Astrocyte of the spinal cord (primary cell): ENCODE results near the gene DPEP3.
"Not testable (repeated sequence)": the region's sequence is repeated elsewhere in the genome, so short reads cannot be mapped to it uniquely, and the experiment has no call there.

Experiments used
- DNase-seq: peaks from one replicate; pipeline ENCODE4 v3.0.0; 2011; ENCODE audit warnings: low read depth, low spot score
- H3K4me3 ChIP-seq: 2 replicates; pipeline ENCODE4 v1.5.1; 2011; ENCODE audit warnings: low read depth, mild to moderate bottlenecking, low read length, moderate library complexity
- CTCF ChIP-seq: IDR thresholded peaks from 2 replicates; pipeline ENCODE4 v1.5.1; 2012; ENCODE audit warnings: low read depth, mild to moderate bottlenecking, low read length, inconsistent platforms
- in situ Hi-C: cut with HindIII; loops from 2 replicates; pipeline ENCODE4 v1.10.0; 2017; ENCODE audit warnings: low sequenced_read_pairs

DPEP3 gene

DNA sequence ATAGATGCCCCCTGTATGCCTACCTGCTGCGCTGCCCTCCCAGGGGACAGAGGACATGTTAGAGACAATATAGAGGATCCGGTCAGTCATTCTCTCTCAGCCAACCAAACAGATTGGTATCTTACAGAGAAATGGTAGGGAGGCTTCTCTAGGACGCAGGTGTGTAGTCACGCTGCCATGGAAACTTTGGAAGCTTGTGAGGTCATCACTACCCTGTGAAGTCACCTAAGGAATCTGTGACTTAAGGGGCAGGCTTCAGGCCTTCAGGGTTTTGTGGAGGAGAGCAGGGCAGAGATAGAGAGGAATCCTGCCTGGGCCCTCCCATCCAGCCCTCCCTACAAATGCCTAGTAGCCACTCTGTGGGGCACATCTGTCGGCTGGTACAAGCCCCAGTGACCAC, 35.4 kb upstream of the DPEP3 start, which contains the start of gene DPEP2NB:
DPEP2NB (minus strand) TSS at position 231 of the 400 bp plus-strand sequence; CDS start at position 90, 141 bp downstream.
- DNase-seq, result no peak
- in situ Hi-C loops, result no loop called here
- no peak for TF ChIP-seq CTCF
- H3K4me3 ChIP-seq, result no peak within 1 kb of the TSS

GRCh38 chr16:68013440-68013839, 33.1 kb upstream of the DPEP3 start:
- H3K4me3 ChIP-seq, result no peak overlapping the region
- in situ Hi-C loops, result no loop called here
- no peak for DNase-seq
- TF ChIP-seq CTCF, result no peak

DNA sequence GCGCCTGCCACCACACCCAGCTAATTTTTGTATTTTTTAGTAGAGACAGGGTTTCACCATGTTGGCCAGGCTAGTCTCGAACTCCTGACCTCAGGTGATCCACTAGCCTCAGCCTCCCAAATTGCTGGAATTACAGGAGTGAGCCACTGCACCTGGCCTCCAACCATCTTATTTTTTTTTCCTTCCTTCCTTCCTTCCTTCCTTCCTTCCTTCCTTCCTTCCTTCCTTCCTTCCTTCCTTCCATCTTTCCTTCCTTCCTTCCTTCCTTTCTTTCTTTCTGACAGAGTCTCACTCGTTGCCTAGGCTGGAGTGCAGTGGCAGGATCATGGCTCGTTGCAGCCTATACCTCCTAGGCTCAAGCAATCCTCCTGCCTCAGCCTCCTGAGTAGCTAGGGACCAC, 29.6 kb upstream of the DPEP3 start:
- DNase-seq, in situ Hi-C loops, H3K4me3 ChIP-seq: not testable (repeated sequence)

DNA sequence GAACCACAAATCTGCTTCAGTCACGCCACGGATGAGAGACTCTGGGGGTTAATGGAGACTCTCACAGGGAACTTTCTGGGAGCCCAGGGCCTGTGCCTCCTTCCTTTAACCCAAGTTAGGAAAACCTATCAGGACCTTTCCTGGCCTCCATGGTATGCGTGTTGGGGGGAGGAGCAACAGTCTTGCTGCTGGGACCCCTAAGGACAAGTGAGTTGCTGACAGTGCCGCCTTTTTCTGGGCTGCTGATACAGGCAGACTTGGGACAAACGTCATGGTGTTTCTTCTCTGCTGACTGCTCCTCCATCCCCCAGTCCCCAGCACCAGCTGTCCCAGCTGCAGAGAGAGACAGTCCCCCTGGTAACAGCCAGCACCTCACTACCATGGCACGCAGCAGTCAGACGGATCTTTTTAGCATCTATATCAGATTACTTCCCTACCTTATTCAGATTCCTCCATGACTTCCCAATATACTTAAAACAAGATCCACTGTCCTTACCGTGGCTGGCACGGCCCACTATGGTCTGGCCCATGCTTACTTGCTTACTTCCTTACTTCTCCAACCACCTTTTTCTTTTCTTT, 28.9 kb upstream of the DPEP3 start:
- no peak for TF ChIP-seq CTCF
- DNase-seq, result no peak
- H3K4me3 ChIP-seq, result no peak overlapping the region
- in situ Hi-C loops, result no loop called here

GRCh38 chr16:68005786-68006286, 25.5 kb upstream of the DPEP3 start:
- no peak overlapping the region for H3K4me3 ChIP-seq
- in situ Hi-C loops, result no loop called here
- TF ChIP-seq CTCF, result no peak
- peak; percentile 19 for DNase-seq

- no peak overlapping the region for H3K4me3 ChIP-seq
- in situ Hi-C loops, result no loop called here
- no peak for TF ChIP-seq CTCF
- no peak for DNase-seq
These were observed 24.9 kb upstream of the DPEP3 start for GRCh38 chr16:68005211-68005610.

DNA sequence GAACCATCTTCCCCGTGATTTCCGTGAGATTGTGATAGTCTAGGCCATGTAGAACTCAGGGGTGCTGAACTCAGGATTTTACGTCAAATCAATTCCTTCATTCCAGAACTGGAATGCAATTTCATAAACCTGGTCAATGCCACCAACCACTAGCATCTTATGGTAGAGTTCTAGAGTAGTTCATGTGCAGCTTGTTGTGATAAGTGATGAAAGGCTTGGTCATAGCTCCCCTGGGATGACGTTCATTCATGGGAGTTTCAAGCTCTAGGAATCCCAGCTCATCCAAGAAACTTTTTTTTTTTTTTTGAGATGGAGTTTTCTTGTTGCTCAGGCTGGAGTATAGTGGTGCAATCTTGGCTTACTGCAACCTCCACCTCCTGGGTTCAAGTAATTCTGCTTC, 22.7 kb upstream of the DPEP3 start:
- in situ Hi-C loops, result no loop called here
- no peak for DNase-seq
- H3K4me3 ChIP-seq, result no peak overlapping the region
- TF ChIP-seq CTCF, result no peak
